Adrenal gland (tissue), 12 donors: Measurements from ENCODE around the gene SYNPO2. TPM values are rescaled to one million over a fixed set of nuclear protein-coding genes. Genes with fewer than 3 reads are reported as not detected.

Experiments used
- DNase-seq, 7 donors: peaks; one replicate each; pipeline ENCODE4 v3.0.0-alpha.2; 2019 to 2020
- H3K27ac ChIP-seq, 5 donors: fragments of 200-600 bp; sonication (generic) in 4 of 5; 1 replicate in 3 of 5; 2 replicates in 2 of 5; pipeline versions ENCODE4 v1.5.1 to v1.8.0; 2016 to 2020; ENCODE audit warnings: mild to moderate bottlenecking in 1 of 5
- H3K27me3 ChIP-seq: fragments of 200-600 bp; 2 replicates; pipeline ENCODE4 v1.8.0; 2021
- H3K36me3 ChIP-seq, 2 donors: fragments of 200-600 bp; replicated peaks in 1 of 2; 1 replicate in 1 of 2; 2 replicates in 1 of 2; pipeline versions ENCODE4 v1.5.1 to v1.8.0; 2018 to 2022
- H3K4me1 ChIP-seq, 2 donors: fragments of 200-600 bp; replicated peaks in 1 of 2; 1 replicate in 1 of 2; 2 replicates in 1 of 2; pipeline versions ENCODE4 v1.5.1 to v1.8.0; 2018 to 2021
- H3K4me3 ChIP-seq, 4 donors: fragments of 200-600 bp; sonication (generic) in 3 of 4; one replicate each; pipeline ENCODE4 v1.5.1; 2016 to 2018
- H3K9me3 ChIP-seq, 3 donors: fragments of 200-600 bp; sonication (generic) in 1 of 3; replicated peaks in 1 of 3; 1 replicate in 2 of 3; 2 replicates in 1 of 3; pipeline versions ENCODE4 v1.5.1 to v1.8.0; 2016 to 2021
- CTCF ChIP-seq, 6 experiments: fragments of 450-650 bp in 4 of 6; fragments of 200-600 bp in 2 of 6; sonication (generic) in 1 of 6; IDR thresholded peaks; 1 replicate in 5 of 6; 2 replicates in 1 of 6; pipeline versions ENCODE4 v1.5.1 to v1.8.0; 2016 to 2021; ENCODE audit warnings: antibody characterized with exemption in 6 of 6, mild to moderate bottlenecking in 2 of 6, moderate library complexity in 1 of 6
- POLR2A ChIP-seq, 2 donors: fragments of 450-650 bp; IDR thresholded peaks; one replicate each; pipeline ENCODE4 v1.6.1; 2017; ENCODE audit warnings: antibody characterized with exemption in 2 of 2, mild to moderate bottlenecking in 2 of 2, moderate library complexity in 1 of 2
- WGBS, 4 donors: extraction: QIAGEN DNeasy Blood & Tissue Kit in 2 of 4; methylation state at CpG; one replicate each; pipeline versions ENCODE4 v1.1.5 to v1.1.7; 2013 to 2017; 5-methylcytosine and 5-hydroxymethylcytosine counted together
- intact Hi-C, 2 donors: fragments of 100-400 bp; cut with DNase I; formaldehyde crosslinking; loops; one replicate each; pipeline versions ENCODE4 v1.14.1 to v1.15.0; 2022 to 2023
- polyA plus RNA-seq, 3 donors: library from polyadenylated mRNA; stranded (reverse); fragments of 200-250 nt in 2 of 3; fragments of 350-450 nt in 1 of 3; fragmentation: Illumina TruSeq in 1 of 3; extraction: RNeasy Lipid Tissue Mini Kit (QIAGEN cat#74804) in 1 of 3; gene quantifications; one replicate each; pipeline ENCODE4 v1.2.3, GENCODE V29; 2013 to 2014
- total RNA-seq, 9 donors: library from RNA; depleted of rRNA in 4 of 9; stranded (reverse); fragments of >200 nt in 4 of 9; fragments of 120-200 nt in 1 of 9; fragmentation: NEBNext Ultra II Directional in 1 of 9; extraction: Animal tissue kit (Norgen Biotek cat#: 25700) in 1 of 9; gene quantifications; one replicate each; pipeline versions ENCODE4 v1.1.0 to v1.2.4, GENCODE V29; 2013 to 2023
- donor health status: healthy with polysubstance abuse.
- donor health status: Bipolar disorder and iron deficiency.
- donor health status: DM: yes; HTN: yes; CAD: no.
- donor health status: DM: no; HTN: no; CAD: no.
- donor health status: DM: no; HTN: no; CAD: no.
- donor health status: DM: yes; HTN: yes; CAD: no.

The SYNPO2 gene
- total and polyA plus RNA-seq, 12 donors = 4.5 to 49.0 (median 18.4) TPM

- TF ChIP-seq CTCF (IDR thresholded peaks at IDR 0.05) (no peak), POLR2A (IDR thresholded peaks at IDR 0.05) (no peak)
- Histone ChIP-seq H3K27me3 (no peaks in the 10 kb centered on the region), H3K4me1 (peaks cover 0 to 10% of the 10 kb centered on the region in 2 donors), H3K36me3 (no peaks in the 10 kb centered on the region), H3K9me3 (no peaks in the 10 kb centered on the region), H3K4me3 (no peak overlapping the region), H3K27ac (no peak overlapping the region)
- WGBS, 4 donors = 29 to 60% (median 46%) methylated on average over 2 of the region's 2 CpGs
- intact Hi-C loops = no loop called here
- no peak for DNase-seq
These were observed 31.6 kb downstream of the SYNPO2 start for GRCh38 chr4:118920247-118920646.

- Histone ChIP-seq H3K36me3 (no peaks in the 10 kb centered on the region), H3K4me1 (peaks cover 0 to 10% of the 10 kb centered on the region in 2 donors), H3K27me3 (no peaks in the 10 kb centered on the region), H3K9me3 (no peaks in the 10 kb centered on the region), H3K27ac (no peak overlapping the region), H3K4me3 (no peak overlapping the region)
- no peak for DNase-seq
- intact Hi-C loops = no loop called here
- no peak for TF ChIP-seq POLR2A (IDR thresholded peaks at IDR 0.05)
- TF ChIP-seq CTCF (IDR thresholded peaks at IDR 0.05) = no peak
These were observed 33.1 kb downstream of the SYNPO2 start for GRCh38 chr4:118921786-118922185.

DNA sequence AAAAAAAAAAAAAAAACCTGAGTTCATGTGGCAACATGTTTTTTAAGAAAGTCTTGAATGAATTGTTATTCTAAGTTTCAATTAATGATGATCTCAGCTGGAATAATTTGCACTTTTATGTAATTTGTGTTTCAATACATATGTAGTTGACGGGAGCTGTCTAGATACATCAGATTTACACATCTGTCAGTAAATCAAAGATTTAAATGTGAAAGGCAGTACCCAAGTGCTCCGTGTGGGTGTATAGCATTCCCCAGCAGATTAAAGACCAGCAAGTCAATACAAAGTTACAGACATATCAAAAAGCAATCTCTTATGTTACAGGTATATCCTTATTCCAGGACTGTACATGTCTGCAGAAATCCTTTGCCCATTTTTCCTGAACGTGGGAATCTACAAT is 35.2 kb downstream of the SYNPO2 start:
- no peaks in the 10 kb centered on the region for H3K36me3 ChIP-seq
- no peaks in the 10 kb centered on the region for H3K9me3 ChIP-seq
- H3K27ac ChIP-seq = no peak overlapping the region
- no peaks in the 10 kb centered on the region for H3K4me1 ChIP-seq
- no peak for TF ChIP-seq CTCF (IDR thresholded peaks at IDR 0.05)
- TF ChIP-seq POLR2A (IDR thresholded peaks at IDR 0.05) = no peak
- DNase-seq = no peak
- H3K27me3 ChIP-seq = no peaks in the 10 kb centered on the region
- WGBS, 4 donors = 50 to 66% (median 59%) methylated on average over 3 of the region's 3 CpGs
- intact Hi-C loops = no loop called here
- H3K4me3 ChIP-seq = no peak overlapping the region

DNA sequence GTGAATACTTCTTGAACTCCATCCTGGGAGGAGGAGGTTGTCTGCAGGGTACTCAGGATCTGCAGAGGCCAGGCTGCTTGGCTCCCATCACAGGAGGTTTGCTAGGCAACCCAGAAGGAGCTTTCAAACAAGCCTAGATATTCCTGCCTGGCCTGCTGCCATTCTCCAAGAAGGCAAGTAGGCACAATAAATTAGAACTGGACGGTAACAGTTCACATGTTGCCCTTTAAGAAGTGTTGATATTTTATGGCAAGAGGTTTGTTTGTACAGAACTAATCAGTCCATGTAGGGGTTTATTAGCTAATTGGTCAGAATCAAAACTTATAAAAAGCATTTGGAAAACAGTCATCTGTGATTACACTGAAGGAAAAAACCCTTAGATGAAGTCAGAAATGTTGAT is 39.3 kb downstream of the SYNPO2 start:
- Histone ChIP-seq H3K9me3 (no peaks in the 10 kb centered on the region), H3K4me1 (no peaks in the 10 kb centered on the region), H3K27me3 (no peaks in the 10 kb centered on the region), H3K36me3 (no peaks in the 10 kb centered on the region), H3K4me3 (no peak overlapping the region), H3K27ac (no peak overlapping the region)
- WGBS, 4 donors = 20 to 42% (median 35%) methylated on average over 1 of the region's 1 CpG
- DNase-seq = peak in 4 of 7 donors; percentile 20 to 63 (median 24)
- intact Hi-C loops = no loop called here
- TF ChIP-seq POLR2A (IDR thresholded peaks at IDR 0.05) (no peak), CTCF (IDR thresholded peaks at IDR 0.05) (no peak)
